Heart left ventricle (tissue), 16 donors: ENCODE measurements around the gene SCARB1. TPM values are rescaled to one million over a fixed set of nuclear protein-coding genes. Genes with fewer than 3 reads are reported as not detected.

Experiments used
- ATAC-seq, 4 donors: fragments of 200-7000 bp; cut with Tn5 transposase; one replicate each; pipeline ENCODE4 v1.9.1; 2020 to 2022; ENCODE audit warnings: moderate library complexity in 4 of 4, mild to moderate bottlenecking in 3 of 4, moderate number of reproducible peaks in 1 of 4
- DNase-seq, 5 donors: peaks; one replicate each; pipeline ENCODE4 v3.0.0-alpha.2; 2020
- H3K27ac ChIP-seq, 12 donors: fragments of 200-600 bp; sonication (generic) in 4 of 12; one replicate each; pipeline versions ENCODE4 v1.5.0 to v1.8.0; 2016 to 2022; ENCODE audit warnings: mild to moderate bottlenecking in 2 of 12
- H3K27me3 ChIP-seq, 9 donors: fragments of 200-600 bp; sonication (generic) in 2 of 9; one replicate each; pipeline versions ENCODE4 v1.5.1 to v1.8.0; 2016 to 2022; ENCODE audit warnings: mild to moderate bottlenecking in 3 of 9
- H3K36me3 ChIP-seq, 9 donors: fragments of 200-600 bp; sonication (generic) in 2 of 9; one replicate each; pipeline versions ENCODE4 v1.5.0 to v1.8.0; 2018 to 2022; ENCODE audit warnings: mild to moderate bottlenecking in 2 of 9
- H3K4me1 ChIP-seq, 12 donors: fragments of 200-600 bp; sonication (generic) in 4 of 12; one replicate each; pipeline versions ENCODE4 v1.5.0 to v1.8.0; 2016 to 2022; ENCODE audit warnings: mild to moderate bottlenecking in 3 of 12
- H3K4me3 ChIP-seq, 12 donors: fragments of 200-600 bp; sonication (generic) in 4 of 12; one replicate each; pipeline versions ENCODE4 v1.5.0 to v1.8.0; 2017 to 2022; ENCODE audit warnings: mild to moderate bottlenecking in 9 of 12, moderate library complexity in 4 of 12
- H3K9me3 ChIP-seq, 12 donors: fragments of 200-600 bp; sonication (generic) in 4 of 12; one replicate each; pipeline versions ENCODE4 v1.5.0 to v1.8.0; 2016 to 2022; ENCODE audit warnings: mild to moderate bottlenecking in 1 of 12
- POLR2A ChIP-seq, 2 donors: fragments of 450-650 bp; IDR thresholded peaks; one replicate each; pipeline ENCODE4 v1.6.1; 2017; ENCODE audit warnings: antibody characterized with exemption in 2 of 2, mild to moderate bottlenecking in 2 of 2, moderate library complexity in 2 of 2
- WGBS, 4 donors: extraction: QIAGEN DNeasy Blood & Tissue Kit in 2 of 4; methylation state at CpG; one replicate each; pipeline versions ENCODE4 v1.1.5 to v1.1.7; 2013 to 2018; 5-methylcytosine and 5-hydroxymethylcytosine counted together
- intact Hi-C, 10 donors: fragments of 100-400 bp; cut with DNase I; formaldehyde crosslinking; loops; one replicate each; pipeline versions ENCODE4 v1.11.1 to v1.14.2; 2022
- polyA plus RNA-seq, 2 donors: library from polyadenylated mRNA; stranded (reverse); fragments of 200-250 nt; gene quantifications; one replicate each; pipeline ENCODE4 v1.2.3, GENCODE V29; 2013
- total RNA-seq, 9 donors: library from RNA; depleted of rRNA in 2 of 9; stranded (reverse); fragments of >200 nt in 2 of 9; fragmentation: NEBNext Ultra II Directional in 3 of 9; extraction: Animal tissue kit (Norgen Biotek cat#: 25700) in 3 of 9; gene quantifications; one replicate each; pipeline versions ENCODE4 v1.1.0 to v1.2.4, GENCODE V29; 2016 to 2023
- TF ChIP-seq, protein P1 (sequence below), 12 donors: fragments of 200-600 bp; sonication (generic) in 4 of 12; IDR thresholded peaks; one replicate each; pipeline versions ENCODE4 v1.5.0 to v1.8.0; 2018 to 2022; ENCODE audit warnings: antibody characterized with exemption in 12 of 12, mild to moderate bottlenecking in 5 of 12
- donor health status: ischemic (EF 13 %, LVEDD 7.1; RV severe dilation, severe dysfunction).
- donor health status: healthy with polysubstance abuse.
- donor health status: DM: no; HTN: yes; CAD: no.
- donor health status: DM: no; HTN: no; CAD: no.
- donor health status: ischemic (EF 25% LVEDD 6.9; RV normal size, moderate dysfunction).
- donor health status: ischemic (EF 25% LVEDD 5.7; RV mildly dilated, moderate dysfunction).
- donor health status: healthy.
- donor health status: DM: yes; HTN: yes; CAD: no.
- donor health status: ischemic (EF 35%, LVEDD 5.7; RV mildly dilated, moderate dysfunction).
- donor health status: nonischemic (EF 11% LVEDD 7.7; RV severe dilation, severe dysfunction).
- donor health status: DM: yes; HTN: yes; CAD: no.
- donor health status: PGD.
- donor health status: ischemic (EF 29% LVEDD 5.4; RV normal size, mild dysfunction).
- donor health status: nonischemic (EF 23%, LVEDD 6.1; RV moderate dilation, normal function).

SCARB1 gene
- total and polyA plus RNA-seq, 11 donors = 6.9 to 21.7 (median 14.0) TPM

DNA sequence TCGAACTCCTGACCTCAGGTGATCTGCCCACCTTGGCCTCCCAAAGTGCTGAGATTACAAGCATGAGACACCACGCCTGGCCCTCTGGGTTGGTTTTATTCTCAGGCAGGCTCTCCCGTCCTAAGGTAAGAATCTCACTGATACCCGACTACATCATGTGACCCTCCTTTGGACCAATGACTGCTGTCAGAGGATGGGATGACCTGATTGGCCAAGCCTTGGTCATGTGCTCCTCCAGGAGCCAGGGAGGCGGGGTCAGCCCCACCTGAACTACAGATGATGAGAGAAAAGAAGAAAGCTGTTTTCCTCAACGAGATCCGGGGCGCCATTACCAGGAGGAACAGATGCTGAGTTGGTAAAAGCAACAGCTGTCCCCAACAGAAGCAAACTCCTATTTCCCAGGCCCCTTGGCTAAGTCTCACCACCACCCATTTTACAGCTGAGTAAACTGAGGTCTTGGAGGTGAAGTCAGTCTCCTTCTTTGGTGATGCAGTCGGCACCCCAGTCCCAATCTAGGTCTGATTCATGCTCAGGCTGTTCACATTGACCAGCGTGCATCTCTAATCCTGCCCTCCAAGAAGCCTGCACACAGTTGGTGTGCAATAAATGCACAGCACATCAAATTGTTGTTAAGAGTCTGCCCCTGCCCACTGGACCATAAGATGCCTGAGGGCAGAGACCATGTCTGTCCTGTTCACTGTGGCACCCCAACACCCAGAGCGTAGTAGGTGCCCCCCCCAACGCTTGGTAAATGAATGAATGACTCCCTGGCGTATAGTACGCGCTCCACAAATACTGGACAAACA lies 118.8 kb downstream of the SCARB1 start:
- ATAC-seq = no peak
- H3K27ac ChIP-seq = peak overlapping the region in 11 of 12 donors; percentile 68 to 93 (median 85)
- no peaks in the 10 kb centered on the region for H3K27me3 ChIP-seq
- no peak for DNase-seq
- no peak for TF ChIP-seq POLR2A (IDR thresholded peaks at IDR 0.05)
- TF ChIP-seq, protein P1, sequence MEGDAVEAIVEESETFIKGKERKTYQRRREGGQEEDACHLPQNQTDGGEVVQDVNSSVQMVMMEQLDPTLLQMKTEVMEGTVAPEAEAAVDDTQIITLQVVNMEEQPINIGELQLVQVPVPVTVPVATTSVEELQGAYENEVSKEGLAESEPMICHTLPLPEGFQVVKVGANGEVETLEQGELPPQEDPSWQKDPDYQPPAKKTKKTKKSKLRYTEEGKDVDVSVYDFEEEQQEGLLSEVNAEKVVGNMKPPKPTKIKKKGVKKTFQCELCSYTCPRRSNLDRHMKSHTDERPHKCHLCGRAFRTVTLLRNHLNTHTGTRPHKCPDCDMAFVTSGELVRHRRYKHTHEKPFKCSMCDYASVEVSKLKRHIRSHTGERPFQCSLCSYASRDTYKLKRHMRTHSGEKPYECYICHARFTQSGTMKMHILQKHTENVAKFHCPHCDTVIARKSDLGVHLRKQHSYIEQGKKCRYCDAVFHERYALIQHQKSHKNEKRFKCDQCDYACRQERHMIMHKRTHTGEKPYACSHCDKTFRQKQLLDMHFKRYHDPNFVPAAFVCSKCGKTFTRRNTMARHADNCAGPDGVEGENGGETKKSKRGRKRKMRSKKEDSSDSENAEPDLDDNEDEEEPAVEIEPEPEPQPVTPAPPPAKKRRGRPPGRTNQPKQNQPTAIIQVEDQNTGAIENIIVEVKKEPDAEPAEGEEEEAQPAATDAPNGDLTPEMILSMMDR (IDR thresholded peaks at IDR 0.05) = no peak
- no peak overlapping the region for H3K4me3 ChIP-seq
- intact Hi-C loops = loop anchor here in 4 of 10 donors (5.0 to 10.0 kb wide), 5 partner anchors 48 to 178 kb away; partner anchors contain the start of gene NCOR2 (in 1 of the 4)
- H3K9me3 ChIP-seq = peaks cover 0 to 3% (median 0%) of the 10 kb centered on the region in 12 donors
- H3K36me3 ChIP-seq = no peaks in the 10 kb centered on the region
- peaks cover 4 to 46% (median 15%) of the 10 kb centered on the region in 12 donors for H3K4me1 ChIP-seq
- WGBS, 4 donors = 95 to 97% (median 96%) methylated on average over 15 of the region's 15 CpGs

DNA sequence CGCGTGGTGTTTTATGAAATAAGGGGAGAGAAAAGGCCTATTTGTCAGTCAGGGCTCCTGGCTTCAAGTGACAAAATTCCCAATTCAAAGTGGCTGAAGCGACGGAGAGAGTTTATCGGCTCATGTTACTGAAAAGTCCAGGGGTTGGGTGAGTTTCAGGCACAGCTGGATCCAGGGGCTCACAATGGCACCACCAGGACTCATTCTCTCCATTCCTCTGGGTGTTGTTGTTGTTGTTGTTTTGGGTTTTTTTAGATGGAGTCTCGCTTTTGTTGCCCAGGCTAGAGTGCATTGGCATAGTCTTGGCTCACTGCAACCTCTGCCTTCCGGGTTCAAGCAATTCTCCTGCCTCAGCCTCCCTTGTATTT lies 119.4 kb downstream of the SCARB1 start:
- ATAC-seq (no peak), DNase-seq (no peak)
- H3K27me3 ChIP-seq = no peaks in the 10 kb centered on the region
- H3K36me3 ChIP-seq = no peaks in the 10 kb centered on the region
- TF ChIP-seq, protein P1 (IDR thresholded peaks at IDR 0.05) = no peak
- H3K4me3 ChIP-seq = no peak overlapping the region
- H3K27ac ChIP-seq = peak overlapping the region in 3 of 12 donors; percentile 8 to 91 (median 68)
- WGBS, 4 donors = 93 to 97% (median 96%) methylated on average over 7 of the region's 7 CpGs
- intact Hi-C loops = loop anchor here in 1 of 10 donors (10.0 kb wide), 1 partner anchor 59 kb away; no protein-coding TSS in a partner anchor
- peaks cover 0 to 6% (median 0%) of the 10 kb centered on the region in 12 donors for H3K9me3 ChIP-seq
- peaks cover 4 to 48% (median 15%) of the 10 kb centered on the region in 12 donors for H3K4me1 ChIP-seq

DNA sequence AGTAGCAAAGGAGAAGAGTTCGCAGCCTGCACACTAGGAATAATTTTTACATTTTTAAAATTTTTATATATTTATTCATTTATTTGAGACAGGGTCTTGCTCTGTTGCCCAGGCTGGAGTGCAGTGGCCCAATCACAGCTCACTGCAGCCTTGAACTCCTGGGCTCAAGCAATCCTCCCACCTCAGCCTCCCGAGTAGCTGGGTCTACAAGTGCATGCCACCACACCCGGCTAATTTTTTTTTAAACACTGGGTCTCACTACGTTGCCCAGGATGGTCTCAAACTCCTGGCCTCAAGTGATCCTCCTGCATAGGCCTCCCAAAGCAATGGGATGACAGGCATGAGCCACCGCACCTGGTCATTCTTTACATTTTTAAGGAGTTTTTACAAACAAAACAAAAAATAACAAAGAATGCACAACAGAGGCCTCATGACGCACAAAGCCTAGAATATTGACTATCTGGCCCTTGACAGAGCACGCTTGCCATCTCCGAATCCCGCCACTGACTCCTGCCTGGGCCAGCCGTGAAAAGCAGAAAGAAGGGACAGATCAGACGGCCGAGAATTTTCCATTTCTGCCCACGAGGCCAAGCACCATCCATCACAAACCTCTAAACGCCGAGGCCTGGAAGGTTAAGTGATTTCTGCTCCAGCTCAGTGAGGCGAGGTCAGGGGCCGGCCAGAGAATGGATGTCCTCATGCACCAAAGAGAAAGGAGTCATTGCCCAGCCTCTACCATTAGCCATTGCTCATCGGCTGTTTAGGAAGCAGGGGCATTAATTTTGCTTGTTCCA lies 120.0 kb downstream of the SCARB1 start:
- ATAC-seq = no peak
- Histone ChIP-seq H3K36me3 (no peaks in the 10 kb centered on the region), H3K27ac (peak overlapping the region in 3 of 12 donors; percentile 8 to 91 (median 68)), H3K4me1 (peaks cover 4 to 48% (median 15%) of the 10 kb centered on the region in 12 donors), H3K27me3 (no peaks in the 10 kb centered on the region), H3K9me3 (peaks cover 0 to 6% (median 0%) of the 10 kb centered on the region in 12 donors), H3K4me3 (no peak overlapping the region)
- TF ChIP-seq POLR2A (IDR thresholded peaks at IDR 0.05) = no peak
- TF ChIP-seq, protein P1 (IDR thresholded peaks at IDR 0.05) = no peak
- intact Hi-C loops = loop anchor here in 1 of 10 donors (10.0 kb wide), 1 partner anchor 59 kb away; no protein-coding TSS in a partner anchor
- WGBS, 4 donors = 92 to 94% (median 93%) methylated on average over 18 of the region's 18 CpGs
- no peak for DNase-seq
